Measurements from ENCODE around the gene TXNRD2. TPM values are rescaled to one million over a fixed set of nuclear protein-coding genes. Genes with fewer than 3 reads are reported as not detected.

The TXNRD2 gene
- total RNA-seq, 1 experiment from 2014 or later, result 19.7 TPM

DNA sequence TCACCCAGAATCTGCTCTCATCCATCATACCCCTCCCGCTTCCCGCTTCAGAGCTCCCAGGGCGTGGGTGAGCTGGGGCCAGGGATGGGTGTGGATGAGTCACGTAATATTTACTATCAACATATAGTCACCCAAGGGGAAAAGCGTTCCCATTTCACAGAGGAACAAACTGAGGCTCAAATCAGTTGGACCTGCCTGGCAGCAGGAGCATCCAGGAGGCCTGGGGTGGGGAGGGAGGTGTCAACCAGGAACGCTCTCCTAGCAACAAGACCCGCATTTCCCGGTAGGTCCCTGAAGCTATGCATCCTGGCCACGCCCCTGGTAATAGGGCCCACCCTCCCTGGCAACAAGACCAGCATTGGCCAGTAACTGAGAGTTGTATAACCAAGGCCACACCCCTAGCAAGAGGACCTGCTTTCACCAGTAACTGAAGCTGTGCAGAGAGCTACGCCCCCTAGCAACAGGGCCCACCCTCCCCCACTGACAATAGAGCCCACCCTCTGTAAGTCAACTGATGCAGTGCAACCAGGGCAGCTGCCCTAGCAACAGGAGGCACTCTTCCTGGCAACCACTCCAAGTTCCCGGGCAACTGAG lies 32.7 kb upstream of the TXNRD2 start (continued):
- TF ChIP-seq ZBTB33 (IDR thresholded peaks at IDR 0.05; ENCODE audit: extremely low read depth, insufficient replicate concordance, low read length) (no peak), EGR1 (IDR thresholded peaks at IDR 0.05; ENCODE audit: low read depth) (no peak), ZNF274 (IDR thresholded peaks at IDR 0.05; ENCODE audit: low read depth, low read length) (no peak), SP1 (IDR thresholded peaks at IDR 0.05; ENCODE audit: low read depth) (no peak), EZH2 (IDR thresholded peaks at IDR 0.05) (no peak), YY1 (IDR thresholded peaks at IDR 0.05; ENCODE audit: extremely low read depth, insufficient replicate concordance, low read depth, low read length) (no peak)
- TF ChIP-seq, protein P1, sequence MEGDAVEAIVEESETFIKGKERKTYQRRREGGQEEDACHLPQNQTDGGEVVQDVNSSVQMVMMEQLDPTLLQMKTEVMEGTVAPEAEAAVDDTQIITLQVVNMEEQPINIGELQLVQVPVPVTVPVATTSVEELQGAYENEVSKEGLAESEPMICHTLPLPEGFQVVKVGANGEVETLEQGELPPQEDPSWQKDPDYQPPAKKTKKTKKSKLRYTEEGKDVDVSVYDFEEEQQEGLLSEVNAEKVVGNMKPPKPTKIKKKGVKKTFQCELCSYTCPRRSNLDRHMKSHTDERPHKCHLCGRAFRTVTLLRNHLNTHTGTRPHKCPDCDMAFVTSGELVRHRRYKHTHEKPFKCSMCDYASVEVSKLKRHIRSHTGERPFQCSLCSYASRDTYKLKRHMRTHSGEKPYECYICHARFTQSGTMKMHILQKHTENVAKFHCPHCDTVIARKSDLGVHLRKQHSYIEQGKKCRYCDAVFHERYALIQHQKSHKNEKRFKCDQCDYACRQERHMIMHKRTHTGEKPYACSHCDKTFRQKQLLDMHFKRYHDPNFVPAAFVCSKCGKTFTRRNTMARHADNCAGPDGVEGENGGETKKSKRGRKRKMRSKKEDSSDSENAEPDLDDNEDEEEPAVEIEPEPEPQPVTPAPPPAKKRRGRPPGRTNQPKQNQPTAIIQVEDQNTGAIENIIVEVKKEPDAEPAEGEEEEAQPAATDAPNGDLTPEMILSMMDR (IDR thresholded peaks at IDR 0.05 in 2 of 3, conservative IDR thresholded peaks at IDR 0.05 in 1 of 3; ENCODE audit: borderline replicate concordance in 1 of 3, insufficient read depth in 1 of 3, low read depth in 2 of 3, low read length in 2 of 3), result no peak

All from HCT116 (cell line).